DND-41 (cell line): ENCODE results near the gene CSPG5.

Experiments used
- ATAC-seq: fragments of 200-7000 bp; cut with Tn5 transposase; 3 replicates; pipeline ENCODE4 v1.9.1; 2021; ENCODE audit warnings: low read depth; ENCODE audit not compliant: insufficient read depth
- DNase-seq: peaks from one replicate; pipeline ENCODE4 v3.0.0-alpha.2; 2020
- H2AFZ ChIP-seq: 2 replicates; pipeline ENCODE4 v1.6.0; 2012; ENCODE audit warnings: low read depth, low read length
- H3K27ac ChIP-seq: 2 replicates; pipeline ENCODE4 v1.5.1; 2012; ENCODE audit warnings: low read length, inconsistent platforms
- H3K27me3 ChIP-seq: fragments of 200-600 bp; sonication (generic); 2 replicates; pipeline ENCODE4 v1.6.0; 2012; ENCODE audit warnings: low read length, mild to moderate bottlenecking, inconsistent platforms; ENCODE audit not compliant: insufficient read depth, poor library complexity
- H3K36me3 ChIP-seq: 2 replicates; pipeline ENCODE4 v1.5.1; 2012; ENCODE audit warnings: low read length, inconsistent platforms; ENCODE audit not compliant: insufficient read depth
- H3K4me1 ChIP-seq: 2 replicates; pipeline ENCODE4 v1.5.1; 2012; ENCODE audit warnings: mild to moderate bottlenecking, low read length; ENCODE audit not compliant: insufficient read depth
- H3K4me2 ChIP-seq: 2 replicates; pipeline ENCODE4 v1.6.0; 2012; ENCODE audit warnings: mild to moderate bottlenecking, moderate library complexity, low read length, inconsistent platforms; ENCODE audit not compliant: insufficient read depth
- H3K4me3 ChIP-seq, 2 experiments: fragments of 200-600 bp in 1 of 2; shearing (Covaris generic) in 1 of 2; 2 replicates each; pipeline ENCODE4 v1.5.1; 2012 to 2016; ENCODE audit warnings: inconsistent platforms in 2 of 2, low read length in 2 of 2, mild to moderate bottlenecking in 2 of 2, low read depth in 1 of 2, moderate library complexity in 1 of 2
- H3K79me2 ChIP-seq: 2 replicates; pipeline ENCODE4 v1.6.0; 2012; ENCODE audit warnings: low read length, inconsistent platforms; ENCODE audit not compliant: insufficient read depth
- H3K9ac ChIP-seq: 2 replicates; pipeline ENCODE4 v1.6.0; 2012; ENCODE audit warnings: low read depth, mild to moderate bottlenecking, inconsistent platforms, low read length, moderate library complexity
- H3K9me3 ChIP-seq: 2 replicates; pipeline ENCODE4 v1.5.1; 2012; ENCODE audit warnings: low read length, moderate library complexity, mild to moderate bottlenecking, inconsistent platforms; ENCODE audit not compliant: insufficient read depth, severe bottlenecking
- H4K20me1 ChIP-seq: 2 replicates; pipeline ENCODE4 v1.6.0; 2012; ENCODE audit warnings: low read length; ENCODE audit not compliant: insufficient read depth
- EZH2 ChIP-seq: IDR thresholded peaks from 3 replicates; pipeline ENCODE4 v1.6.1; 2012; ENCODE audit warnings: borderline replicate concordance, low read depth, mild to moderate bottlenecking, moderate library complexity, low read length, inconsistent platforms; ENCODE audit not compliant: severe bottlenecking
- TF ChIP-seq, protein P1 (sequence below): IDR thresholded peaks from 2 replicates; pipeline ENCODE4 v1.5.1; 2012; ENCODE audit warnings: borderline replicate concordance, low read length, moderate library complexity, mild to moderate bottlenecking; ENCODE audit not compliant: poor library complexity, severe bottlenecking; ENCODE audit errors: extremely low read depth

Gene CSPG5

DNA sequence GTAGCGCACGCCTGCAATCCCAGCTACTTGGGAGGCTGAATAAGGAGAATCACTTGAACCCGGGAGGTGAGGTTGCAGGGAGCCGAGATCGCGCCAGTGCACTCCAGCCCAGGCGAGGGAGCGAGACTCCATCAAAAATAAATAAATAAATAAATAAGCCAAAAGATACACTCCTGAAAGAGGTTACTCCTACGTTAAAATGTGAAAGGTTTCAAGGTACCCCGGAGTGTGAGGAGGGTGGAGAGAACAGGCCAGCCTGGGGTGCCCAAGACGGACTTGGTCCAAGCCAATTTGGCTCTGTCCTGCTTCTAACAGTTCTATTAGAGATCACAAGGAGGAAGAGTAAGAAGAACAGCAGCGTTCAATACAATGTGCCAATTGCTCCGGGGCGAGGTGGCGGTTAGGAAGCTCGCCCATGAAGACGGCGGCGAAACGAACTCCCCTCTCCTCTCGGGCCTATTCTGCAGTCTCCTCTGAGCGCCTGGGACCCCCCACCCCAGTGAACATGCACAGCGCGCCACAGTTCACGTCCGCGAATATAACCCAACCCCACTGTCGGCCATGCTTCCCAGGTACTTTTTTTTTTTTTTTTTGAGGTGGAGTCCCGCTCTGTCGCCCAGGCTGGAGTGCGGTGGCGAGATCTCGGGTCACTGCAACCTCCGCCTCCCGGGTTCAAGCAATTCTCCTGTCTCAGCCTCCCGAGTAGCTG lies 66.1 kb downstream of the CSPG5 start:
- Histone ChIP-seq H2AFZ (peak overlapping the region; percentile 82), H3K9me3 (no peaks in the 10 kb centered on the region), H3K27ac (peak overlapping the region; percentile 96), H3K4me3 (peak overlapping the region; percentile 99), H3K79me2 (peaks cover 50% of the 10 kb centered on the region), H3K9ac (peak overlapping the region; percentile 71), H4K20me1 (0 out of 2 replicates have a peak, but pooled peaks cover 3% of the 10 kb centered on the region), H3K4me1 (peaks cover 23% of the 10 kb centered on the region), H3K4me2 (peak overlapping the region; percentile 84), H3K27me3 (no peaks in the 10 kb centered on the region), H3K36me3 (peaks cover 40% of the 10 kb centered on the region)
- no peak for TF ChIP-seq EZH2
- TF ChIP-seq, protein P1, sequence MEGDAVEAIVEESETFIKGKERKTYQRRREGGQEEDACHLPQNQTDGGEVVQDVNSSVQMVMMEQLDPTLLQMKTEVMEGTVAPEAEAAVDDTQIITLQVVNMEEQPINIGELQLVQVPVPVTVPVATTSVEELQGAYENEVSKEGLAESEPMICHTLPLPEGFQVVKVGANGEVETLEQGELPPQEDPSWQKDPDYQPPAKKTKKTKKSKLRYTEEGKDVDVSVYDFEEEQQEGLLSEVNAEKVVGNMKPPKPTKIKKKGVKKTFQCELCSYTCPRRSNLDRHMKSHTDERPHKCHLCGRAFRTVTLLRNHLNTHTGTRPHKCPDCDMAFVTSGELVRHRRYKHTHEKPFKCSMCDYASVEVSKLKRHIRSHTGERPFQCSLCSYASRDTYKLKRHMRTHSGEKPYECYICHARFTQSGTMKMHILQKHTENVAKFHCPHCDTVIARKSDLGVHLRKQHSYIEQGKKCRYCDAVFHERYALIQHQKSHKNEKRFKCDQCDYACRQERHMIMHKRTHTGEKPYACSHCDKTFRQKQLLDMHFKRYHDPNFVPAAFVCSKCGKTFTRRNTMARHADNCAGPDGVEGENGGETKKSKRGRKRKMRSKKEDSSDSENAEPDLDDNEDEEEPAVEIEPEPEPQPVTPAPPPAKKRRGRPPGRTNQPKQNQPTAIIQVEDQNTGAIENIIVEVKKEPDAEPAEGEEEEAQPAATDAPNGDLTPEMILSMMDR: no peak
- DNase-seq: peak; percentile 55
- peak; percentile 12; the same call in 2 of the 3 replicates for ATAC-seq
